ENCODE results near the gene CFAP70.

DNA sequence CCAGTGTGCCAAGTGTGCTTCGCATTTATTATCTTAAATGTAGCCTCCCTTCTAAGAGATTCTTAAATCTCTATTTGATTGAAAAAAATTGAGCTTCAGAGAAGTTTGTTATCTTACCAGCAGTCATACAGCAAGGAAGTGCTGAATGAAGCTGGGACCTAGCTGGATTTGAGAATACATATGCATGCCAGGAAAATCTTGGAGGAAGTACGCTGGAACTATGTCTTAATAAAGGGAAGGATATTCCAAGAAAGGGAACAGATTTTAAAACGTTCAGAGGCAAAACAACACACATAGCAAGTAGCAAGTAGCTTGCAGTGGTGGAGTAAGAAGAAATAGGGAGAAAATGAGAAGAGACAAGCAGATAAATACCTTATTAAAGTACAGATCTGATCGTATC lies 1.5 kb downstream of the CFAP70 start:
- TF ChIP-seq CTCF (IDR thresholded peaks at IDR 0.05) (no peak), POLR2A (IDR thresholded peaks at IDR 0.05) (no peak)

All from thyroid gland (tissue), 4 donors.